PFSK-1 (cell line): ENCODE measurements around the gene SLC38A3.

Experiments used
- FOXP2 ChIP-seq: optimal IDR thresholded peaks from 2 replicates; pipeline ENCODE3; 2011; ENCODE audit warnings: borderline replicate concordance, control low read depth, inconsistent platforms; ENCODE audit not compliant: insufficient read depth; ENCODE audit errors: extremely low read length, extremely low read depth
- POLR2AphosphoS5 ChIP-seq: IDR thresholded peaks from 2 replicates; pipeline ENCODE4 v1.6.1; 2012; ENCODE audit warnings: low read depth, mild to moderate bottlenecking, control low read depth, low read length, moderate library complexity
- REST ChIP-seq, 2 experiments: IDR thresholded peaks; 2 replicates each; pipeline versions ENCODE4 v1.6.1 to v1.8.0; 2011 to 2012; ENCODE audit warnings: low read depth in 2 of 2, low read length in 2 of 2, control low read depth in 1 of 2, inconsistent platforms in 1 of 2, mild to moderate bottlenecking in 1 of 2, moderate library complexity in 1 of 2; ENCODE audit not compliant: insufficient read depth in 1 of 2
- SIN3A ChIP-seq: IDR thresholded peaks from 2 replicates; pipeline ENCODE4 v1.6.1; 2012; ENCODE audit warnings: mild to moderate bottlenecking, low read length, moderate library complexity, borderline replicate concordance; ENCODE audit not compliant: insufficient read depth
- TAF1 ChIP-seq: IDR thresholded peaks from 2 replicates; pipeline ENCODE4 v1.6.1; 2012; ENCODE audit warnings: low read length, control low read depth, borderline replicate concordance; ENCODE audit not compliant: insufficient read depth

Gene SLC38A3

GRCh38 chr3:50157827-50158529, 47.1 kb upstream of the SLC38A3 start:
- TF ChIP-seq TAF1 = no peak
- no peak for TF ChIP-seq FOXP2
- TF ChIP-seq SIN3A = no peak
- no peak for TF ChIP-seq REST (IDR thresholded peaks at IDR 0.05; ENCODE audit: insufficient read depth in 1 of 2, low read depth in 2 of 2, low read length in 2 of 2)
- no peak for TF ChIP-seq POLR2AphosphoS5

GRCh38 chr3:50158530-50159146, 46.4 kb upstream of the SLC38A3 start:
- no peak for TF ChIP-seq TAF1
- no peak for TF ChIP-seq FOXP2
- TF ChIP-seq SIN3A = no peak
- TF ChIP-seq POLR2AphosphoS5 = no peak
- TF ChIP-seq REST (IDR thresholded peaks at IDR 0.05; ENCODE audit: insufficient read depth in 1 of 2, low read depth in 2 of 2, low read length in 2 of 2) = no peak

GRCh38 chr3:50160561-50160983, 44.5 kb upstream of the SLC38A3 start:
- no peak for TF ChIP-seq TAF1
- TF ChIP-seq FOXP2 = no peak
- TF ChIP-seq POLR2AphosphoS5 = no peak
- no peak for TF ChIP-seq REST (IDR thresholded peaks at IDR 0.05; ENCODE audit: insufficient read depth in 1 of 2, low read depth in 2 of 2, low read length in 2 of 2)
- no peak for TF ChIP-seq SIN3A

GRCh38 chr3:50161320-50161719, 43.8 kb upstream of the SLC38A3 start:
- TF ChIP-seq FOXP2 (no peak), POLR2AphosphoS5 (no peak), SIN3A (no peak), TAF1 (no peak), REST (IDR thresholded peaks at IDR 0.05; ENCODE audit: insufficient read depth in 1 of 2, low read depth in 2 of 2, low read length in 2 of 2) (no peak)
